ENCODE measurements around the gene MBP. TPM values are rescaled to one million over a fixed set of nuclear protein-coding genes. Genes with fewer than 3 reads are reported as not detected.

MBP gene
- 12.2 and 13.8 TPM in 2 replicates for polyA plus RNA-seq

DNA sequence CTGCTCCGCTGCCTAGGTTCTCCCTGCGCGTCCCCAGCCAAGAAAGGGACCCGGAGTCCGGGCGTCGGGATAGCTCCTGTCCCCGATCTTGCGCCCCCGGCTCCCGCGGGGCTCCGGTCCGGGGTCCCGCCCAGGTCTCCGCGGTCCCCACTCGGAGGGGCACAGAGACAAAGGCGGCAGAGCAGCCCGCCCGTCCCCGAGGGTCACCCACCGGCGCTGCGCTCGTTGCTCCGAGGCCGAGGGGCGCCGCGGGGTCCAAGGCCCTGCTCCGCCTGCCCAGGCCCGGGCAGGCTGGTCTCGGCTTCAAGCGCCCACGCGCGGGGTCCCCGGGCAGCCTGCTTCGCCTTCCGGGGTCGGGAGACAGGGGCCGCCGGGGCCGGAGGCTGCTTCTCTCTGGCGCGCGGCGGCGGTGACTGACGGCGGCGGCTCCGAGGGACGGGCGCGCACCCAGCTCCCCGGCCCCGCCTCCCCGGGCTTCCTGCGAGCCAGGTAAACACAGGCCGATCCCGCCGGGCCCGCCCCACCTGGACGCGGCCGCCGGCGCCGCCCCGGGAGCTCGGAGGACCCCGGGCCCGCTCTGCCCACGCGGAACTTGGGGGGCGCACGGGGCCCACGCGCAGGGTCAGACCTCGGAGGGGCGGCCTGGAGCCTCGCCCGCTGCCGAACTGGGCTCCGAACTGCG lies at the start of gene MBP:
Gene MBP, minus strand, starts transcription at position 415 of the 682 bp plus-strand sequence. CDS start 27,522 bp downstream, outside the sequence.

Other genes starting within 250 kb of the MBP start
- gene GALR1, start 117.1 kb upstream of the MBP start, polyA plus RNA-seq, result 0.32 TPM in 1 of 2 replicates, not detected in the other

Measured in Purkinje cell (primary cell).